Right lobe of liver (tissue), 4 donors: ENCODE results near the gene SLC35F4.

Source experiments
- CTCF ChIP-seq, 4 donors: fragments of 200-600 bp in 3 of 4; fragments of 450-650 bp in 1 of 4; IDR thresholded peaks; one replicate each; pipeline versions ENCODE4 v1.5.1 to v1.8.0; 2016 to 2022; ENCODE audit warnings: antibody characterized with exemption in 4 of 4, mild to moderate bottlenecking in 2 of 4
- POLR2A ChIP-seq: fragments of 450-650 bp; IDR thresholded peaks from one replicate; pipeline ENCODE4 v1.6.1; 2017; ENCODE audit warnings: antibody characterized with exemption, mild to moderate bottlenecking
- donor health status: DM: no; HTN: no; CAD: no.
- donor health status: DM: no; HTN: no; CAD: no.
- donor health status: DM: no; HTN: yes; CAD: no.

- TF ChIP-seq CTCF (IDR thresholded peaks at IDR 0.05) (no peak), POLR2A (no peak)
Measured at GRCh38 chr14:57575482-57575881, 290.4 kb downstream of the SLC35F4 start.
